ENCODE data around the gene ZC3HAV1. TPM values are rescaled to one million over a fixed set of nuclear protein-coding genes. Genes with fewer than 3 reads are reported as not detected.

Gene ZC3HAV1
- total RNA-seq, 2 donors from 2014 or later = 67.6 to 76.0 TPM

DNA sequence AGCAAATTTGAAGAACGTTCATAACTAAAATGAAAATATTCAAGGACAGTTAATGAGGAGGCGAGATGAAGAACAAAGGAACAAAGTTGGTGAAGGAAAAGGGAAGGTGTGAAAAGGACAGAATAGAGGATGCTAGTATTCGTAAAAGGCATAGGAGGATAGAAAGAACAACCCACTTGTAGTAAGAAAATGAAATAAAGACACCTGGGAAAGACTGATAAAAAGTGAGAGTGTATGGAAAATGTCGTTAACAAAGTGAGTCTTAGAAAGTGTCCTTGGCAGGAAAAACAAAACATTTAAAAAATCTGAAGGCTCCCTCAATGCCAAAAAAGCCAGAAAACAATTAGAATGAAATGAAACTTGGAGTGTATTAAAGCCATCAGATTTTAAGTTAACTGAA lies 29.6 kb upstream of the ZC3HAV1 start:
- H3K9me3 Mint-ChIP-seq = no peaks in the 10 kb centered on the region
- H3K9me3 ChIP-seq (ENCODE audit: control insufficient read depth, low read length) = no peaks in the 10 kb centered on the region
- WGBS, 2 experiments (ENCODE audit: insufficient coverage in 1 of 2, insufficient read length in 1 of 2) = 83 to 86% methylated on average over 3 to 4 of the region's 4 CpGs
- no peak for DNase-seq
- no peak overlapping the region for H3K4me3 ChIP-seq (ENCODE audit: low read length)
- no peaks in the 10 kb centered on the region for H3K27me3 ChIP-seq (ENCODE audit: control insufficient read depth, insufficient read depth, low read length, poor library complexity, severe bottlenecking)
- no peaks in the 10 kb centered on the region for H3K4me1 Mint-ChIP-seq
- H3K27me3 Mint-ChIP-seq (ENCODE audit: insufficient read depth) = no peaks in the 10 kb centered on the region
- H3K36me3 ChIP-seq (ENCODE audit: control insufficient read depth, insufficient read depth, low read length) = peaks cover 16% of the 10 kb centered on the region
- TF ChIP-seq, protein P1, sequence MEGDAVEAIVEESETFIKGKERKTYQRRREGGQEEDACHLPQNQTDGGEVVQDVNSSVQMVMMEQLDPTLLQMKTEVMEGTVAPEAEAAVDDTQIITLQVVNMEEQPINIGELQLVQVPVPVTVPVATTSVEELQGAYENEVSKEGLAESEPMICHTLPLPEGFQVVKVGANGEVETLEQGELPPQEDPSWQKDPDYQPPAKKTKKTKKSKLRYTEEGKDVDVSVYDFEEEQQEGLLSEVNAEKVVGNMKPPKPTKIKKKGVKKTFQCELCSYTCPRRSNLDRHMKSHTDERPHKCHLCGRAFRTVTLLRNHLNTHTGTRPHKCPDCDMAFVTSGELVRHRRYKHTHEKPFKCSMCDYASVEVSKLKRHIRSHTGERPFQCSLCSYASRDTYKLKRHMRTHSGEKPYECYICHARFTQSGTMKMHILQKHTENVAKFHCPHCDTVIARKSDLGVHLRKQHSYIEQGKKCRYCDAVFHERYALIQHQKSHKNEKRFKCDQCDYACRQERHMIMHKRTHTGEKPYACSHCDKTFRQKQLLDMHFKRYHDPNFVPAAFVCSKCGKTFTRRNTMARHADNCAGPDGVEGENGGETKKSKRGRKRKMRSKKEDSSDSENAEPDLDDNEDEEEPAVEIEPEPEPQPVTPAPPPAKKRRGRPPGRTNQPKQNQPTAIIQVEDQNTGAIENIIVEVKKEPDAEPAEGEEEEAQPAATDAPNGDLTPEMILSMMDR (conservative IDR thresholded peaks at IDR 0.05) = no peak
- H3K27ac Mint-ChIP-seq = no peak overlapping the region
- no peaks in the 10 kb centered on the region for H3K4me1 ChIP-seq (ENCODE audit: control insufficient read depth, insufficient read depth, low read length)
- H3K36me3 Mint-ChIP-seq (ENCODE audit: low read depth) = peaks cover 16% of the 10 kb centered on the region
- no peak overlapping the region for H3K9ac ChIP-seq (ENCODE audit: extremely low read depth, low read length, poor library complexity, severe bottlenecking)
- no peak overlapping the region for H3K4me3 Mint-ChIP-seq
- no peak overlapping the region for H3K27ac ChIP-seq (ENCODE audit: low read depth, low read length)

DNA sequence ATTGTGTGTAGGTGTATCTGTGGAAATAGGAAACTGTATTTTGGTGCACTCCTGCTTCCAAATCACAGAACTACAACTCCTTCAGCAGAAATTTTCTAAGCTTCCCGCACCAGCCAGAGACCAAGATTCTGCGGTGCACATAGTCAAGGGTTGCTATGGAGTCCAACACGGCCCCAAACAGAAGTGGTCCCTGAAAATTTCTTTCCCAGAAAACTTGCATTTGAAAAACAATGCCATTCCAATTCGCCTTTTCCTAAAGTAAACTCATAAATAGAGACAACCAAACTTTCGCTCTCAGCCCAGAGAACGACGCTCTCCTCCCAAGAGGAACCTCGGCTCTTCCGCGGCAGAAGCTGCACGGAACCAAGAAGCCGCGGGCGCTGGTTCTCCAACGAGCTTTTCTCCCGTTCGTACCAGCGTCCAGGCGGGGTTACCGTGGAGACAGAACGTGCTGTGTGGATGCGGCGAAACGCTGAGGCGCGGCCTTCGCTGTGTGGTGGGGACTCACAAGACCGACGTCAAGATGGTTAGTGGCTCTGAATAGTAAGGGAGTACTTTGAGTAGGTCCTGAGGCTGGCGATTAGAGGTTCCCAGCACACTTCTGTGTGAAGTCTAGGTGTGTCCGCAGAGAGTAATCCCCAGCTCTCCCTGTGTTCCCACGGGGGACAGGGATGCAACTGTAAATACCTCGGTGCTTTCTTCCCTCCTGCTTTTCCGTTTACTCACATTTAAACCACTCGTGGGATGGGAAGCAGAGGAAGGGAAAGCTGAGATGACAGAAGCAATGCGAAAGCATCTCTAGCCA lies 24.0 kb upstream of the ZC3HAV1 start:
- Histone ChIP-seq H3K27ac (ENCODE audit: low read depth, low read length) (no peak overlapping the region), H3K4me1 (ENCODE audit: control insufficient read depth, insufficient read depth, low read length) (peaks cover 5% of the 10 kb centered on the region), H3K27me3 (ENCODE audit: control insufficient read depth, insufficient read depth, low read length, poor library complexity, severe bottlenecking) (no peaks in the 10 kb centered on the region), H3K4me3 (ENCODE audit: low read length) (peak overlapping the region; percentile 95), H3K36me3 (ENCODE audit: control insufficient read depth, insufficient read depth, low read length) (peaks cover 3% of the 10 kb centered on the region), H3K9me3 (ENCODE audit: control insufficient read depth, low read length) (no peaks in the 10 kb centered on the region), H3K9ac (ENCODE audit: extremely low read depth, low read length, poor library complexity, severe bottlenecking) (peak overlapping the region; percentile 29)
- peak; percentile 94 for DNase-seq
- no peaks in the 10 kb centered on the region for H3K36me3 Mint-ChIP-seq (ENCODE audit: low read depth)
- H3K9me3 Mint-ChIP-seq = peaks cover 4% of the 10 kb centered on the region
- peaks cover 12% of the 10 kb centered on the region for H3K4me1 Mint-ChIP-seq
- H3K27ac Mint-ChIP-seq = peak overlapping the region; percentile 70
- WGBS, 2 experiments (ENCODE audit: insufficient coverage in 1 of 2, insufficient read length in 1 of 2) = 3 to 7% methylated on average over 12 to 36 of the region's 36 CpGs
- TF ChIP-seq, protein P1 (conservative IDR thresholded peaks at IDR 0.05) = no peak
- H3K27me3 Mint-ChIP-seq (ENCODE audit: insufficient read depth) = no peaks in the 10 kb centered on the region
- H3K4me3 Mint-ChIP-seq = peak overlapping the region; percentile 76

DNA sequence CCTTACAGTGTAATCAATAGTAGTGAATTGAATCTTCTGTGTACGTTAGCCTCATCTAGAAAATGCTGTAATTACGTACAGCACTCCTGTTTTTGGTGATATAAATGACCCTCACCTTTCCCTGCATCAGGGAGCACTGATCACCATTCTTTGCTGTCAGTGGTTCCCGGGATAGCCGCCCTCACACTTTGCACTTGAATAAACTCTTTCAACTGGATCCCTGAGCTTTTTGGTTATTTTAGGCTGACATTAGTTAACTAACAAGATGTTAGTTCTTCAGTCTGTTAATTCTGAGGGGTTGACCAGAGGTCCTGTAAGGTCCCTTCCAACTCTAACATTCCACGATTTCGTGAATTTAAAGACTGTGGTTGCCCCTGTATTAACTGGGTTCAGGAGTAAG lies 23.4 kb upstream of the ZC3HAV1 start:
- Mint-ChIP-seq H3K9me3 (peaks cover 4% of the 10 kb centered on the region), H3K4me1 (peaks cover 12% of the 10 kb centered on the region), H3K27me3 (ENCODE audit: insufficient read depth) (no peaks in the 10 kb centered on the region), H3K27ac (no peak overlapping the region), H3K4me3 (peak overlapping the region; percentile 76), H3K36me3 (ENCODE audit: low read depth) (no peaks in the 10 kb centered on the region)
- H3K9ac ChIP-seq (ENCODE audit: extremely low read depth, low read length, poor library complexity, severe bottlenecking) = no peak overlapping the region
- TF ChIP-seq, protein P1 (conservative IDR thresholded peaks at IDR 0.05) = no peak
- peak overlapping the region; percentile 95 for H3K4me3 ChIP-seq (ENCODE audit: low read length)
- H3K27me3 ChIP-seq (ENCODE audit: control insufficient read depth, insufficient read depth, low read length, poor library complexity, severe bottlenecking) = no peaks in the 10 kb centered on the region
- no peaks in the 10 kb centered on the region for H3K9me3 ChIP-seq (ENCODE audit: control insufficient read depth, low read length)
- H3K27ac ChIP-seq (ENCODE audit: low read depth, low read length) = no peak overlapping the region
- peaks cover 5% of the 10 kb centered on the region for H3K4me1 ChIP-seq (ENCODE audit: control insufficient read depth, insufficient read depth, low read length)
- DNase-seq = no peak
- H3K36me3 ChIP-seq (ENCODE audit: control insufficient read depth, insufficient read depth, low read length) = no peaks in the 10 kb centered on the region
- WGBS, 2 experiments (ENCODE audit: insufficient coverage in 1 of 2, insufficient read length in 1 of 2) = 40 to 50% methylated on average over 1 to 6 of the region's 6 CpGs
